Measurements from ENCODE around the gene TP53. TPM values are rescaled to one million over a fixed set of nuclear protein-coding genes. Genes with fewer than 3 reads are reported as not detected.

TP53 gene
- polyA plus RNA-seq, 1 donor from 2014 or later, result 13.8 TPM

- no peak overlapping the region for H3K4me2 ChIP-seq (ENCODE audit: low read length)
- H3K36me3 ChIP-seq (ENCODE audit: insufficient read depth, low read length), result no peaks in the 10 kb centered on the region
- no peaks in the 10 kb centered on the region for H3K27me3 ChIP-seq (ENCODE audit: insufficient read depth, low read depth, low read length)
- no peak for TF ChIP-seq POLR2AphosphoS5 (IDR thresholded peaks at IDR 0.05)
- TF ChIP-seq SMC3 (conservative IDR thresholded peaks at IDR 0.05; ENCODE audit: poor library complexity), result no peak
- TF ChIP-seq TAF1 (IDR thresholded peaks at IDR 0.05; ENCODE audit: low read depth), result no peak
- TF ChIP-seq MXI1 (conservative IDR thresholded peaks at IDR 0.05; ENCODE audit: poor library complexity, severe bottlenecking), result no peak
- TF ChIP-seq, protein P1, sequence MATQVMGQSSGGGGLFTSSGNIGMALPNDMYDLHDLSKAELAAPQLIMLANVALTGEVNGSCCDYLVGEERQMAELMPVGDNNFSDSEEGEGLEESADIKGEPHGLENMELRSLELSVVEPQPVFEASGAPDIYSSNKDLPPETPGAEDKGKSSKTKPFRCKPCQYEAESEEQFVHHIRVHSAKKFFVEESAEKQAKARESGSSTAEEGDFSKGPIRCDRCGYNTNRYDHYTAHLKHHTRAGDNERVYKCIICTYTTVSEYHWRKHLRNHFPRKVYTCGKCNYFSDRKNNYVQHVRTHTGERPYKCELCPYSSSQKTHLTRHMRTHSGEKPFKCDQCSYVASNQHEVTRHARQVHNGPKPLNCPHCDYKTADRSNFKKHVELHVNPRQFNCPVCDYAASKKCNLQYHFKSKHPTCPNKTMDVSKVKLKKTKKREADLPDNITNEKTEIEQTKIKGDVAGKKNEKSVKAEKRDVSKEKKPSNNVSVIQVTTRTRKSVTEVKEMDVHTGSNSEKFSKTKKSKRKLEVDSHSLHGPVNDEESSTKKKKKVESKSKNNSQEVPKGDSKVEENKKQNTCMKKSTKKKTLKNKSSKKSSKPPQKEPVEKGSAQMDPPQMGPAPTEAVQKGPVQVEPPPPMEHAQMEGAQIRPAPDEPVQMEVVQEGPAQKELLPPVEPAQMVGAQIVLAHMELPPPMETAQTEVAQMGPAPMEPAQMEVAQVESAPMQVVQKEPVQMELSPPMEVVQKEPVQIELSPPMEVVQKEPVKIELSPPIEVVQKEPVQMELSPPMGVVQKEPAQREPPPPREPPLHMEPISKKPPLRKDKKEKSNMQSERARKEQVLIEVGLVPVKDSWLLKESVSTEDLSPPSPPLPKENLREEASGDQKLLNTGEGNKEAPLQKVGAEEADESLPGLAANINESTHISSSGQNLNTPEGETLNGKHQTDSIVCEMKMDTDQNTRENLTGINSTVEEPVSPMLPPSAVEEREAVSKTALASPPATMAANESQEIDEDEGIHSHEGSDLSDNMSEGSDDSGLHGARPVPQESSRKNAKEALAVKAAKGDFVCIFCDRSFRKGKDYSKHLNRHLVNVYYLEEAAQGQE (IDR thresholded peaks at IDR 0.05; ENCODE audit: borderline replicate concordance), result no peak
- TF ChIP-seq RAD21 (conservative IDR thresholded peaks at IDR 0.05), result no peak
- no peak for TF ChIP-seq EP300 (conservative IDR thresholded peaks at IDR 0.05; ENCODE audit: poor library complexity, severe bottlenecking)
- TF ChIP-seq EZH2 (IDR thresholded peaks at IDR 0.05; ENCODE audit: borderline replicate concordance, insufficient read depth, low read length, poor library complexity, severe bottlenecking), result no peak
- no peak for TF ChIP-seq CTCF (IDR thresholded peaks at IDR 0.05; ENCODE audit: poor library complexity, severe bottlenecking)
- no peaks in the 10 kb centered on the region for H3K9me3 ChIP-seq (ENCODE audit: low read length)
- no peak overlapping the region for H3K9ac ChIP-seq (ENCODE audit: low read length)
- H3F3A ChIP-seq (ENCODE audit: insufficient read depth, low read length, poor library complexity, severe bottlenecking), result peaks cover 6% of the 10 kb centered on the region
- no peak overlapping the region for H3K27ac ChIP-seq (ENCODE audit: low read length)
- H4K20me1 ChIP-seq (ENCODE audit: insufficient read depth), result peaks cover 3% of the 10 kb centered on the region
- H3K9me2 ChIP-seq (ENCODE audit: insufficient read depth, low read length), result no peaks in the 10 kb centered on the region
- H2AFZ ChIP-seq (ENCODE audit: low read depth, low read length), result no peak overlapping the region
- H3K79me2 ChIP-seq (replicated peaks; ENCODE audit: insufficient read depth, low read length), result peaks cover 16% of the 10 kb centered on the region
- no peak overlapping the region for H3K4me3 ChIP-seq (ENCODE audit: low read length)
These were observed 14.4 kb upstream of the TP53 start for GRCh38 chr17:7701681-7702080.

DNA sequence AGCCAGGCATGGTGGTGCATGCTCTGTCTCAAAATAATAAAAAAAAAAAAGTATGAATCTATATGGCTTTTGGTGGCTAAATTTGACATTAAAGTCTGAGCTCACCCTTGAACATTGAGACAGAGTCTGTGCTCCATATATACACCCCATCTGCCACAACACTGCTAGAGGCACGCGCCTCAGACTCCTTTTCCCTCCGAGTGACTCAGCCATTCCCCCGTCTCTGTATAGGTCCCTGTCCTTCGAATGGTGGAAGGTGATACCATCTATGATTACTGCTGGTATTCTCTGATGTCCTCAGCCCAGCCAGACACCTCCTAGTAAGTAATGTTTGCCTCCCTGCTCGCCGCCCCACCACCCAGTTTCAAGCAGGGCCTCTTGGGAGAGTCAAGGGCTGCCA is 13.2 kb upstream of the TP53 start:
- H3K9ac ChIP-seq (ENCODE audit: low read length), result no peak overlapping the region
- H3K9me3 ChIP-seq (ENCODE audit: low read length), result no peaks in the 10 kb centered on the region
- no peak overlapping the region for H3K4me3 ChIP-seq (ENCODE audit: low read length)
- H3K27ac ChIP-seq (ENCODE audit: low read length), result no peak overlapping the region
- H3K27me3 ChIP-seq (ENCODE audit: insufficient read depth, low read depth, low read length), result no peaks in the 10 kb centered on the region
- no peaks in the 10 kb centered on the region for H3K9me2 ChIP-seq (ENCODE audit: insufficient read depth, low read length)
- H3K79me2 ChIP-seq (replicated peaks; ENCODE audit: insufficient read depth, low read length), result peaks cover 4% of the 10 kb centered on the region
- peaks cover 6% of the 10 kb centered on the region for H3F3A ChIP-seq (ENCODE audit: insufficient read depth, low read length, poor library complexity, severe bottlenecking)
- no peaks in the 10 kb centered on the region for H4K20me1 ChIP-seq (ENCODE audit: insufficient read depth)
- TF ChIP-seq RAD21 (conservative IDR thresholded peaks at IDR 0.05) (no peak), EZH2 (IDR thresholded peaks at IDR 0.05; ENCODE audit: borderline replicate concordance, insufficient read depth, low read length, poor library complexity, severe bottlenecking) (no peak)
- H3K36me3 ChIP-seq (ENCODE audit: insufficient read depth, low read length), result no peaks in the 10 kb centered on the region
- H3K4me2 ChIP-seq (ENCODE audit: low read length), result no peak overlapping the region
- no peak overlapping the region for H2AFZ ChIP-seq (ENCODE audit: low read depth, low read length)

Measured in neural cell (in vitro differentiated cells).